LNCaP clone FGC (cell line): ENCODE data around the gene LDLRAP1.

Source experiments
- DNase-seq: peaks from one replicate; pipeline ENCODE4 v3.0.0-alpha.2; 2011; ENCODE audit warnings: low read depth
- H3K4me3 ChIP-seq: 2 replicates; pipeline ENCODE4 v1.5.1; 2011; ENCODE audit warnings: mild to moderate bottlenecking, low read depth, low read length, control low read depth
- CTCF ChIP-seq: IDR thresholded peaks from 2 replicates; pipeline ENCODE4 v1.5.1; 2012; ENCODE audit warnings: mild to moderate bottlenecking; ENCODE audit not compliant: control insufficient read depth, insufficient read depth; ENCODE audit errors: extremely low read depth

Gene LDLRAP1

GRCh38 chr1:25575191-25575590 lies 31.8 kb downstream of the LDLRAP1 start:
- no peak for DNase-seq
- TF ChIP-seq CTCF = no peak
- H3K4me3 ChIP-seq = no peak overlapping the region

- no peak overlapping the region for H3K4me3 ChIP-seq
- TF ChIP-seq CTCF = no peak
- DNase-seq = no peak
Observed at GRCh38 chr1:25576459-25577133, 33.2 kb downstream of the LDLRAP1 start.

GRCh38 chr1:25577134-25577920 lies 33.9 kb downstream of the LDLRAP1 start:
- no peak for TF ChIP-seq CTCF
- H3K4me3 ChIP-seq = no peak overlapping the region
- DNase-seq = no peak

- no peak for DNase-seq
- no peak overlapping the region for H3K4me3 ChIP-seq
- TF ChIP-seq CTCF = no peak
Observed at GRCh38 chr1:25579292-25580252, 36.2 kb downstream of the LDLRAP1 start.

- no peak overlapping the region for H3K4me3 ChIP-seq
- no peak for DNase-seq
- TF ChIP-seq CTCF = no peak
Observed at GRCh38 chr1:25580927-25581326, 37.5 kb downstream of the LDLRAP1 start.

- no peak overlapping the region for H3K4me3 ChIP-seq
- TF ChIP-seq CTCF = no peak
- DNase-seq = no peak
Observed at GRCh38 chr1:25581764-25582163, 38.4 kb downstream of the LDLRAP1 start.
